Hepatocyte (in vitro differentiated cells): ENCODE measurements around the gene NUP50.

Experiments used
- EZH2 ChIP-seq: fragments of 200-600 bp; sonication (generic); IDR thresholded peaks from 2 replicates; pipeline ENCODE4 v1.6.1; 2016; ENCODE audit warnings: antibody characterized with exemption, mild to moderate bottlenecking, borderline replicate concordance
- EZH2phosphoT487 ChIP-seq: fragments of 200-600 bp; sonication (generic); IDR thresholded peaks from one replicate; pipeline ENCODE4 v1.6.1; 2018; ENCODE audit warnings: antibody characterized with exemption, mild to moderate bottlenecking, low read depth, moderate library complexity; ENCODE audit not compliant: unreplicated experiment, severe bottlenecking
- TF ChIP-seq, protein P1 (sequence below): fragments of 200-600 bp; sonication (generic); IDR thresholded peaks from 2 replicates; pipeline ENCODE4 v1.5.1; 2016; ENCODE audit warnings: antibody characterized with exemption, mild to moderate bottlenecking; ENCODE audit not compliant: poor library complexity

DNA sequence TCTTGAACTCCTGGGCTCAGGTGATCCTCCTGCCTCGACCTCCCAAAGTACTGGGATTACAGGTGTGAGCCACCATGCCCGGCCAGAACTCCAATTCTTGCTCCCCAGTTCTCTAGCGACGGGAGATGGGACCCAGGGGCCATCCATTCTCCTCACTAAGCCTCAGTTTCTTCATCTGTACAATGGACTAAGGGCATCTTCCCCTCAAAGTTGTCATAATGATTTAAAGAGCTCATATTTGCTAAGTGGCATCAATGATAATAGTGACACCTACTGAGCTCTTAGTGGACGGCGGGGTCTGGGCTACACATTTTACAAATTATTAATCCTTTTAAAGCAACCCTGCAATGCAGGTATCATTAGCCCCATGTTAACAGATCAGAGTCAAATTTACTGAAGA, 42.5 kb downstream of the NUP50 start:
- TF ChIP-seq, protein P1, sequence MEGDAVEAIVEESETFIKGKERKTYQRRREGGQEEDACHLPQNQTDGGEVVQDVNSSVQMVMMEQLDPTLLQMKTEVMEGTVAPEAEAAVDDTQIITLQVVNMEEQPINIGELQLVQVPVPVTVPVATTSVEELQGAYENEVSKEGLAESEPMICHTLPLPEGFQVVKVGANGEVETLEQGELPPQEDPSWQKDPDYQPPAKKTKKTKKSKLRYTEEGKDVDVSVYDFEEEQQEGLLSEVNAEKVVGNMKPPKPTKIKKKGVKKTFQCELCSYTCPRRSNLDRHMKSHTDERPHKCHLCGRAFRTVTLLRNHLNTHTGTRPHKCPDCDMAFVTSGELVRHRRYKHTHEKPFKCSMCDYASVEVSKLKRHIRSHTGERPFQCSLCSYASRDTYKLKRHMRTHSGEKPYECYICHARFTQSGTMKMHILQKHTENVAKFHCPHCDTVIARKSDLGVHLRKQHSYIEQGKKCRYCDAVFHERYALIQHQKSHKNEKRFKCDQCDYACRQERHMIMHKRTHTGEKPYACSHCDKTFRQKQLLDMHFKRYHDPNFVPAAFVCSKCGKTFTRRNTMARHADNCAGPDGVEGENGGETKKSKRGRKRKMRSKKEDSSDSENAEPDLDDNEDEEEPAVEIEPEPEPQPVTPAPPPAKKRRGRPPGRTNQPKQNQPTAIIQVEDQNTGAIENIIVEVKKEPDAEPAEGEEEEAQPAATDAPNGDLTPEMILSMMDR: no peak
- TF ChIP-seq EZH2: no peak
- no peak for TF ChIP-seq EZH2phosphoT487
